HG02938 (cell line): ENCODE results near the gene ELAVL1.

Experiments used
- ATAC-seq: cut with Tn5 transposase; IDR thresholded peaks from one replicate; pipeline ENCODE4 v1.9.1; 2021; ENCODE audit warnings: mild to moderate bottlenecking, moderate library complexity; ENCODE audit not compliant: unreplicated experiment

The ELAVL1 gene

DNA sequence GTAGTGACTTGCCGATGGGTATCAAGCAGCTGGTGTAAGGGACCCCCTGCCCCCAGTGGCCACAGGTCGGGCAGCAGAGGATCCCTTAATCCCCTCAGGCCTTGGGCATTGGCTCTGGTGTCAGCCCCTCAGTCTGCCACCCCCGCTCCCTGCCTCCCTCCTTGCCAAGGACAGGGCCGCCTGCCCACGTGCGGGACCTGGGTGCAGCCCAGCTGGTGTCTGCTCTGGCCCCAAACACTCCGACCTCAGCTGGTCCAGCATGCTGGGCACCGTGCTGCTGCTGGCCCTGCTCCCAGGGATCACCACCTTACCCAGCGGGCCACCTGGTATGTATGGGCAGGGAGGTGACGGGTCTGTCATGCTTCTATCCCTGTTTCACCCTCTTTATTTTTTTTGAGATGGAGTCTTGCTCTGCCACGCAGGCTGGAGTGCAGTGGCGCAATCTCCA, 90.8 kb downstream of the ELAVL1 start, which contains the start of gene TGFBR3L:
TGFBR3L (plus strand) TSS at position 233 of the 448 bp plus-strand sequence.
- ATAC-seq, result no peak

- no peak for ATAC-seq
These were observed 91.3 kb downstream of the ELAVL1 start for GRCh38 chr19:7914099-7914498.

GRCh38 chr19:7913652-7914051, 91.8 kb downstream of the ELAVL1 start:
- ATAC-seq, result no peak

DNA sequence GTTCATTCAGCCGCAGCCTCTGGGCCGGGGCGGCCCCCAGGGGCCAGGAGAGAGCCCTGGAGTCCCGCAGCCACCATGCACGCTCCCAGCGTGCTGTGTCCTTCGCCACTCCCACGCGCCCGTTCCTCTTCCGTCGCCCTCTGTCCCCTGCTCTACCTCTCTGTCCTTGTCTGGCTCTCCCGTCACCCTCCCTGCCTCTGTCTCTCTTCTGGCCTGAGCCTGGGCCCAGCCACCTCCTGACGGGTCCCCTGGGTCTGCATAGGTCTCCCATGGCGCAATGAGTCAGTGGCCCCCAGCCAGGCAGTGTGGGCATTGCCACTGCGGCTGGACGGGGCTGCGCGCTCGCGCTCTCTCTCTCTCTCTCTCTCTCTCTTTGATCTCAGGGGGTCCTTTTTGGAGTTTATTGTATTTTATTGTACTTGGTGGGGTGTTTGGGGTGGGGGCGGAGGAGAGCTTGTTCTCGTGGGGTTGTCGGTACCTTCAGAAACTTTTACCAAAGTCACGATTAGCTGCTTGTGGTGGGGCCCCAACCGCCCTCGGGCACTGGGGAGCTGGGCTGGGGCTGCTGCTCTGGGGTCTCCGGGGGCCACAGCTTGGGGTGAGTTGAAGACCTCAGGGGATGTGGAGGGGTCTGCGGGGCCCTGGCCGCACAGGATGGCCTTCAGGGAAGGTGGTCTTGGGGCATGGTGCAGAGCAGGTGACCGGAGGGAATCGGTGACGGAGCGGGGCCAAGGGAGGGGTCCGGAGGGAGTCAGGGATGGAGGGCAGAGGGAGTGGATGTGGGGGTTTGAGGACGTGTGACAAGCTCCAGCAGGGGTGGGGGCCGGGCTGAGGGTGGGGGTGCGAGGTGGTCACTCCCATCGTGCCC, 92.5 kb downstream of the ELAVL1 start:
- ATAC-seq, result no peak

- ATAC-seq, result no peak
These were observed 93.2 kb downstream of the ELAVL1 start for GRCh38 chr19:7912144-7912696.

DNA sequence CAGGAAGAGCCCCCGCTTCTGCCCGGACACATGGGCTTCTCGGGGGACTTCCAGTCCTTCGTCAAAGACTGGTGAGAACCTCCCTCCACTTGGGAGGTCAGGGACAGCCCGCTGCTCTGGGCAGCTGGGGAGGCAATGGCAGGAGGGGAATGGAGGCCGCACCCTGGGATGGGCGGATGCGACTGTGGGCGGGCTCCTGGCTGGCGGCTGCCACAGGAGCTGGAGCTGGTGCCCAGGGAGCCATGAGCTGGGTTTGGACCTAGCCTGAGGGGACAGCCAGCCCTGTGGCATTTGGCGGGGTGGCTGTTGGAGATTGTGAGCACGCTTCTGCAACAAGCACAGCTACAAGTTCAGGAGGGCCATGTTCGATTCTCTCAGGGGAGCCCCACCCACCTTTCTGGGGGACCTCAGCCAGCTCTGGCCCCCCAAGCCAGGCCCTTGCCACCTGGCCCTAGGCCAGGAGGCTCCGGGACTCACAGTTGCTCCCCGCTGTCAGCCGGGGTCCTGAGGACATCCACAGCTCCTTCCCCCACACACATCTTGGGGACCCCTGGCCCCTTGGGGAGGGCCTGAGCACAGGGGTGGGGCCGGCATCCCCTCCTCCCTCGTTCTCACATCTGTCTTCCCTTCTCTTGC, 93.8 kb downstream of the ELAVL1 start:
- ATAC-seq, result no peak

- ATAC-seq, result no peak
These were observed 94.9 kb downstream of the ELAVL1 start for GRCh38 chr19:7910321-7911161.

GRCh38 chr19:7909471-7910067, 95.9 kb downstream of the ELAVL1 start:
- no peak for ATAC-seq

DNA sequence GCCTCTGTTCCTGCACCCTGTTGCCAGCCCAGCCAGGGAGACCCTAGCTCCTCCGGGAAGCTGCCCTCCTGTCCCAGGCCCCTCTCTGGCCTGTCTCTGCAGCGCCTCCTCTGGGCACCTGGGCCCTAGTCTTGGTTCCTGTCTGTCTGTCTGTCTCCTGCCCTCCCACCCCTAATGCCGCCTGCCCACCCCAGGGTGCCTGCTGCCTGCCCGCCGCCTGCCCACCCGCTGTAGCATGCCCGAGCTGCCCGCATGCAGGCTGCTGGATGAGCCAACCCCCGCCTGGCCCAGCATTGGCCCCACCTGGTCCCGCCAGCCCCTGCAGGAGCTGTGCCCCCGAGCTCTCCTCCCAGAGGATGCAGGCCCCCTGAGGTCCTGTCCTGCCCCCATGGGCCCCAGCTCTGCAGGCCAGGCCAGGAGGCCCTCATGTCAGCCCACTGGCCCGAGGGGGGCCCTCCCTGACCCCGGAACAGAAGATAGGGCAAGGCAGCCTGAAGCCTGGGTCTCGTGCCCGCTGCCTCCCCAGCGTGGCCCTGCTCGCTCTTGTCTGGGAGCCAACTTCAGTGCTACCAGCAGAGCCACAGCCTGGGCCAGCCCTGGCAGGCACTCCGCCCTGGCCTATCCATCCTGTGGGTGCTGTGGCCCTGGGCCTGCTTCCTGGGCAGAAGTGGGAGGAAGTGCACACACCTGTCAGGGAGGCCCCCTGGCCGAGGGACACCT, 96.5 kb downstream of the ELAVL1 start:
- no peak for ATAC-seq
